Activated CD8-positive, alpha-beta T cell treated with anti-CD3 and anti-CD28 coated beads for 36 hours (primary cell): ENCODE measurements around the gene CELF2. TPM values are rescaled to one million over a fixed set of nuclear protein-coding genes. Genes with fewer than 3 reads are reported as not detected.

Source experiments
- ATAC-seq: fragments of 200-7000 bp; cut with Tn5 transposase; one replicate; pipeline ENCODE4 v1.10.0; 2021; ENCODE audit warnings: mild to moderate bottlenecking, moderate library complexity
- CTCF ChIA-PET: fragments of 350-600 bp; sonication (Branson Sonifier 250); formaldehyde crosslinking; loops from one replicate; lab custom pipeline; 2021; ENCODE audit warnings: antibody characterized with exemption; lab: Charles Lee
- POLR2A ChIA-PET: fragments of 350-600 bp; sonication (Branson Sonifier 250); formaldehyde crosslinking; loops from one replicate; lab custom pipeline; 2021; ENCODE audit warnings: antibody characterized with exemption; lab: Charles Lee
- DNase-seq: peaks from one replicate; pipeline ENCODE4 v3.0.0-alpha.2; 2020
- H3K27ac Mint-ChIP-seq: one replicate; pipeline ENCODE4 v1.8.0; 2021; ENCODE audit warnings: mild to moderate bottlenecking, mixed read lengths
- H3K27me3 Mint-ChIP-seq: one replicate; pipeline ENCODE4 v1.8.0; 2021; ENCODE audit warnings: mixed read lengths
- H3K36me3 Mint-ChIP-seq: one replicate; pipeline ENCODE4 v1.8.0; 2021; ENCODE audit warnings: low read depth, mixed read lengths
- H3K4me1 Mint-ChIP-seq: one replicate; pipeline ENCODE4 v1.8.0; 2021; ENCODE audit warnings: low read depth, mixed read lengths
- H3K4me3 Mint-ChIP-seq: one replicate; pipeline ENCODE4 v1.8.0; 2021; ENCODE audit warnings: mild to moderate bottlenecking, moderate library complexity, mixed read lengths
- H3K9me3 Mint-ChIP-seq: one replicate; pipeline ENCODE4 v1.8.0; 2021; ENCODE audit warnings: mixed read lengths
- CTCF ChIP-seq: fragments of 200-600 bp; IDR thresholded peaks from one replicate; pipeline ENCODE4 v1.8.0; 2022; ENCODE audit warnings: antibody characterized with exemption, mild to moderate bottlenecking
- intact Hi-C: fragments of 100-400 bp; cut with micrococcal nuclease; formaldehyde crosslinking; loops from one replicate; pipeline ENCODE4 v1.10.0; 2022
- total RNA-seq, 2 experiments: library from RNA; stranded (reverse); gene quantifications; one replicate each; pipeline ENCODE4 v1.2.3, GENCODE V29; 2021

The CELF2 gene
- total RNA-seq, 2 experiments from 2014 or later: 132 to 133 TPM

DNA sequence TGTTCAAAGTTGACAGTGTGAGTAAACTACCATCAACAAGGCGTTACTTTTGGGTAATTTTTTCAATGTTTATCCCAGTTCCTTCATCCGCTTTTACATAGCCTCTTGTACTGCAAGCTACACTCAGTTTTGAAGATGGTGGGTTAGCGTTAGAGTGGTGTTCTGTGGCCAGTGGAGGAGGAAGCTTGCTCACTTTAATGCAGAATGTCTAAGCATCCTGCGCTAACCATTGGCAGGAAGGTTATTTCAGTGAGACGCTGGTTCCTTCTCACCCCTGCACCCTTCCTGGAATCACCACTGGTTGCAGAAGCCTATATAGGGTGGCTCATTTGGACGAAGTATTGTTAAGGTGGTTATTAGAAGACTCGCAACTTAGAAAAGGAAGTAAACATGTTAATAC, 159.1 kb downstream of the CELF2 start:
- Mint-ChIP-seq H3K4me1 (peaks cover 81% of the 10 kb centered on the region), H3K4me3 (no peak overlapping the region), H3K36me3 (peaks cover 90% of the 10 kb centered on the region), H3K27ac (no peak overlapping the region), H3K9me3 (no peaks in the 10 kb centered on the region), H3K27me3 (no peaks in the 10 kb centered on the region)
- TF ChIP-seq CTCF: no peak
- peak; percentile 76 for DNase-seq
- ChIA-PET CTCF (interaction anchor here (1.0 to 4.8 kb wide), 4 partner anchors 10 to 52 kb away, joined by 3 to 54 read pairs (median 4); no protein-coding TSS in a partner anchor), POLR2A (interaction anchor here (0.8 to 11.6 kb wide), 10 partner anchors 9 to 59 kb away, joined by 3 to 251 read pairs (median 15); no protein-coding TSS in a partner anchor)
- intact Hi-C loops: loop anchor here (2.0 kb wide), 1 partner anchor 14 kb away; no protein-coding TSS in a partner anchor
- peak; percentile 48 for ATAC-seq

- no peaks in the 10 kb centered on the region for H3K9me3 Mint-ChIP-seq
- ChIA-PET POLR2A (interaction anchor here (0.8 to 11.6 kb wide), 11 partner anchors 10 to 83 kb away, joined by 3 to 251 read pairs (median 14); no protein-coding TSS in a partner anchor), CTCF (interaction anchor here (1.0 to 4.8 kb wide), 4 partner anchors 10 to 51 kb away, joined by 3 to 54 read pairs (median 4); no protein-coding TSS in a partner anchor)
- DNase-seq: no peak
- ATAC-seq: no peak
- no peaks in the 10 kb centered on the region for H3K27me3 Mint-ChIP-seq
- H3K4me3 Mint-ChIP-seq: no peak overlapping the region
- no peak for TF ChIP-seq CTCF
- intact Hi-C loops: loop anchor here (2.0 kb wide), 1 partner anchor 15 kb away; no protein-coding TSS in a partner anchor
- no peak overlapping the region for H3K27ac Mint-ChIP-seq
- H3K4me1 Mint-ChIP-seq: peaks cover 87% of the 10 kb centered on the region
- peaks cover 95% of the 10 kb centered on the region for H3K36me3 Mint-ChIP-seq
These were observed 159.7 kb downstream of the CELF2 start for GRCh38 chr10:11177381-11177780.

DNA sequence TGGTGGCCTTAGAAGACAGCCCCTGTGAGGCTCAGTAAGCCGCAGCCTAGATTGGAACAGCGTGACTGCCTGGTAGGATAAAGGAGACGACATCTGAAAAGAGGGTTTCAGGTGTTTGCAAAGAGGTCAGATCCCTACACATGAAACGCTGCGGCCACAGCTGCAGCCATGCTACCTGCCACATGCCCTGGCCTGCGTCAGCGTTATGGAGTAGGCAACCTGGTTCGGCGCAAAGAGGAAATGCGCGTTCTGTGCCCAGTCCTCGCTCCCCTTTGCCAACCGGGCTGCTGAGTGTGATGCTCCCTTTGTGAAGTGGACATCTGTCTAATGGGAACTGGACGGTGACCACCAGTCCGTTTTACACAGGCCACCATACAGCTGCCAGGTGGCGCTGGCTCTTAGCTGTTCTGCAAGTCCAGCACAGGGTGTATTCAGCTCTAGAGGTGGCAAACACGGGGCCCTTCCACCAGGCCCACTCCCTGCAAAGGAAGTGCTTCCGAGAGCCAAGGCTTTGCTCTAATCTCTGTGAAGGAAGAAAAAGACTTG, 160.3 kb downstream of the CELF2 start:
- intact Hi-C loops: loop anchor here (1.0 to 2.0 kb wide), 4 partner anchors 15 to 93 kb away; no protein-coding TSS in a partner anchor
- POLR2A ChIA-PET: interaction anchor here (0.7 to 11.6 kb wide), 15 partner anchors 11 to 142 kb away, joined by 3 to 251 read pairs (median 14); no protein-coding TSS in a partner anchor
- ATAC-seq: peak; percentile 15
- Mint-ChIP-seq H3K4me3 (no peak overlapping the region), H3K9me3 (no peaks in the 10 kb centered on the region), H3K4me1 (peaks cover 90% of the 10 kb centered on the region), H3K36me3 (peaks cover 95% of the 10 kb centered on the region), H3K27me3 (no peaks in the 10 kb centered on the region), H3K27ac (no peak overlapping the region)
- no peak for TF ChIP-seq CTCF
- DNase-seq: peak; percentile 62
- CTCF ChIA-PET: interaction anchor here (0.6 to 4.8 kb wide), 9 partner anchors 11 to 100 kb away, joined by 3 to 54 read pairs (median 4); no protein-coding TSS in a partner anchor

DNA sequence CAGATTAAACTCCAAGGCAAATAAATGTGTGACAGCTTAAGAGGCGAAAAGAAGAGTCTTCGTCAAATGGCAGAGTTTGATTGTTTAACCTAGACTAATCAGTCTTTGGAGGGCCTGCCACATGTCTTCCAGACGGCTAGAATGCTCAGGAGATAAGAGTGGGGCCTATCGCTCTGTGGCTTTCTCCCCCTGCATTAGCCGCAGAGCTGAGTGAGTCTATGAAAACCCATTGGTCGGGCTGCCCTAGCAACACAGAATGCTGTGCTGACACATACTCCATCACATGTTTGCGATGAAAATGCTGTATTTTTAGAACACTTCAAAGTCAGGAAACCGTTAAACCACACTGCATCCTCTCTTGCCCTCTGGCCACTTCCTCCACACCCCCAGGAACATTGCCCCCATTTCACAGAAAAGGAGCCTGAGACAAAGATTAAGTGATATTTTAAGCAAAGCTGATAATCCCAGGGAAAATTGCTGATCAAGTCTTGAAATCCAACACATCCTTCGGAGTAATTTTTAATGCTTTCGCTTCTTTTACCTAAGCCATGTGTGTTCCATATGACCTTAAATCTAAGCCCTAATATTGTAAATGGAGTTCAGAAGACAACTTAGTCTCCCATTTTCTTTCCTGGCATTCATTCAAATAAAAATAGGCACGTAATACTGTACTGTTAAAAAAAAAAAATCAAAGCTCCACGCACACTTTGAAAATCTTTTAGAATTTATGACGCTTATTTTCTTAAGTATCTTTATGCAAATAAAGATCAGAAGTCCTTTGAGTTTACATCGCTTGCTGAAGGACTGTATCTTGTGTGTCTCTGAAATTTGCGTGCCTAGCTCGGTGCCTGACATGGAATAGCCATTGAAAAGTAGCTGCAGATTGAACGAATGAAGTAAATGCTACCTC, 161.2 kb downstream of the CELF2 start:
- ATAC-seq (peak; percentile 71), DNase-seq (peak; percentile 94)
- Mint-ChIP-seq H3K27ac (no peak overlapping the region), H3K36me3 (peaks cover 94% of the 10 kb centered on the region), H3K9me3 (peaks cover 3% of the 10 kb centered on the region), H3K27me3 (no peaks in the 10 kb centered on the region), H3K4me1 (peaks cover 89% of the 10 kb centered on the region), H3K4me3 (no peak overlapping the region)
- TF ChIP-seq CTCF: no peak
- ChIA-PET CTCF (interaction anchor here (0.8 to 4.8 kb wide), 12 partner anchors 12 to 73 kb away, joined by 3 to 54 read pairs (median 4); no protein-coding TSS in a partner anchor), POLR2A (interaction anchor here (0.6 to 11.6 kb wide), 20 partner anchors 10 to 144 kb away, joined by 3 to 251 read pairs (median 7); no protein-coding TSS in a partner anchor)
- intact Hi-C loops: loop anchor here (1.0 to 2.0 kb wide), 3 partner anchors 30 to 92 kb away; no protein-coding TSS in a partner anchor
